GM12878 (cell line): ENCODE data around the gene SCNN1A. TPM values are rescaled to one million over a fixed set of nuclear protein-coding genes. Genes with fewer than 3 reads are reported as not detected.

Experiments used
- BCL3 ChIP-seq: IDR thresholded peaks from 2 replicates; pipeline ENCODE4 v1.6.1; 2011; ENCODE audit warnings: borderline replicate concordance, low read depth, mild to moderate bottlenecking, moderate library complexity, low read length; ENCODE audit not compliant: insufficient read depth, poor library complexity, severe bottlenecking
- BCLAF1 ChIP-seq: fragments of 450-650 bp; IDR thresholded peaks from 2 replicates; pipeline ENCODE4 v1.6.1; 2017; ENCODE audit warnings: antibody characterized with exemption, mild to moderate bottlenecking, moderate library complexity
- CEBPZ ChIP-seq: fragments of 150-350 bp; IDR thresholded peaks from 2 replicates; pipeline ENCODE4 v1.6.1; 2016; ENCODE audit warnings: low read depth, low read length
- FOS ChIP-seq: IDR thresholded peaks from 3 replicates; pipeline ENCODE4 v1.6.1; 2011; ENCODE audit warnings: borderline replicate concordance; ENCODE audit not compliant: insufficient read length; ENCODE audit errors: extremely low read depth
- MAX ChIP-seq: IDR thresholded peaks from 2 replicates; pipeline ENCODE4 v1.6.1; 2012; ENCODE audit warnings: low read depth, low read length, improper control_type of control experiment
- PBX3 ChIP-seq: IDR thresholded peaks from 2 replicates; pipeline ENCODE4 v1.6.1; 2011; ENCODE audit warnings: mild to moderate bottlenecking, low read depth, low read length, moderate library complexity; ENCODE audit not compliant: insufficient replicate concordance
- RB1 ChIP-seq: fragments of 450-650 bp; formaldehyde crosslinking; IDR thresholded peaks from 2 replicates; pipeline ENCODE4 v1.6.1; 2017; ENCODE audit warnings: mild to moderate bottlenecking, borderline replicate concordance
- SP1 ChIP-seq: IDR thresholded peaks from one replicate; pipeline ENCODE4 v1.6.1; 2011; ENCODE audit warnings: low read depth, low read length
- polyA plus RNA-seq, 11 experiments: library from polyadenylated mRNA; depleted of rRNA in 4 of 11; unstranded in 6 of 11; stranded (reverse) in 5 of 11; fragments of >200 nt; fragmentation: Nextera tagmentation in 4 of 11; fragmentation: Illumina TruSeq in 1 of 11; extraction: Ambion mirVana in 4 of 11; extraction: Trizol in 1 of 11; gene quantifications; 1 replicate in 1 of 11; 2 replicates in 10 of 11; pipeline versions ENCODE4 v1.2.1 to v1.2.3, GENCODE V29; 2011 to 2016; ENCODE audit warnings: inconsistent platforms in 2 of 11, missing spikeins in 2 of 11, low read depth in 1 of 11
- total RNA-seq, 4 experiments: library from RNA; depleted of rRNA in 3 of 4; stranded (reverse); fragments of >200 nt in 3 of 4; fragmentation: Illumina TruSeq in 1 of 4; extraction: Trizol in 1 of 4; gene quantifications; 2 replicates each; pipeline versions ENCODE4 v1.2.1 to v1.2.3, GENCODE V29; 2013 to 2021

SCNN1A gene
- total and polyA plus RNA-seq, 10 of the 15 experiments (the other 5 are each of a cell fraction or from before 2014, with no cell fraction given), result 0.14 to 0.69 TPM; not detected in 8

GRCh38 chr12:6405963-6406362, 30.6 kb upstream of the SCNN1A start (continued):
- TF ChIP-seq MAX (no peak), BCL3 (no peak), PBX3 (no peak), CEBPZ (no peak), SP1 (no peak), BCLAF1 (no peak), RB1 (no peak), FOS (no peak)
